CD14-positive monocyte (primary cell): Measurements from ENCODE around the gene RFK. TPM values are rescaled to one million over a fixed set of nuclear protein-coding genes. Genes with fewer than 3 reads are reported as not detected.

Source experiments
- DNase-seq, 3 donors: peaks; one replicate each; pipeline ENCODE4 v3.0.0-alpha.2; 2011 to 2022
- H2AFZ ChIP-seq: 2 replicates; pipeline ENCODE4 v1.6.0; 2012; ENCODE audit warnings: mild to moderate bottlenecking, low read depth, low read length, inconsistent platforms; ENCODE audit not compliant: insufficient read depth, poor library complexity, severe bottlenecking
- H3K27ac ChIP-seq, 2 donors: 1 replicate in 1 of 2; 2 replicates in 1 of 2; pipeline ENCODE4 v1.5.1; 2012 to 2013; ENCODE audit warnings: low read length in 2 of 2, control low read depth in 1 of 2, inconsistent platforms in 1 of 2, low read depth in 1 of 2, mild to moderate bottlenecking in 1 of 2
- H3K27me3 ChIP-seq, 2 donors: one replicate each; pipeline versions ENCODE4 v1.6.0 to v1.6.1; 2011 to 2013; ENCODE audit warnings: low read length in 2 of 2; ENCODE audit not compliant: control insufficient read depth in 2 of 2, insufficient read depth in 2 of 2
- H3K36me3 ChIP-seq, 2 donors: replicated peaks in 1 of 2; 1 replicate in 1 of 2; 2 replicates in 1 of 2; pipeline versions ENCODE4 v1.5.1 to v1.6.1; 2012 to 2013; ENCODE audit warnings: low read length in 2 of 2, control low read depth in 1 of 2, inconsistent platforms in 1 of 2, mild to moderate bottlenecking in 1 of 2; ENCODE audit not compliant: insufficient read depth in 2 of 2, control insufficient read depth in 1 of 2
- H3K4me1 ChIP-seq, 2 donors: 1 replicate in 1 of 2; 2 replicates in 1 of 2; pipeline versions ENCODE4 v1.5.1 to v1.6.1; 2012 to 2013; ENCODE audit warnings: low read length in 2 of 2, control low read depth in 1 of 2, inconsistent platforms in 1 of 2, mild to moderate bottlenecking in 1 of 2, moderate library complexity in 1 of 2; ENCODE audit not compliant: insufficient read depth in 2 of 2, control insufficient read depth in 1 of 2
- H3K4me2 ChIP-seq: replicated peaks from 2 replicates; pipeline ENCODE3; 2012; ENCODE audit warnings: low read length, moderate library complexity, mild to moderate bottlenecking; ENCODE audit not compliant: poor library complexity, severe bottlenecking; ENCODE audit errors: extremely low read depth
- H3K4me3 ChIP-seq, 3 experiments: fragments of 200-600 bp in 1 of 3; sonication (generic) in 1 of 3; replicated peaks in 1 of 3; 1 replicate in 2 of 3; 2 replicates in 1 of 3; pipeline ENCODE4 v1.5.1; 2011 to 2013; ENCODE audit warnings: low read length in 3 of 3, mild to moderate bottlenecking in 3 of 3, control low read depth in 2 of 3, low read depth in 2 of 3, inconsistent platforms in 1 of 3, moderate library complexity in 1 of 3
- H3K79me2 ChIP-seq: 2 replicates; pipeline ENCODE4 v1.6.0; 2012; ENCODE audit warnings: mild to moderate bottlenecking, control low read depth, inconsistent platforms, low read length, moderate library complexity; ENCODE audit not compliant: insufficient read depth
- H3K9ac ChIP-seq: 2 replicates; pipeline ENCODE4 v1.6.0; 2017; ENCODE audit warnings: low read length, mild to moderate bottlenecking; ENCODE audit not compliant: insufficient read depth, poor library complexity, severe bottlenecking
- H3K9me3 ChIP-seq, 2 donors: replicated peaks in 1 of 2; 1 replicate in 1 of 2; 2 replicates in 1 of 2; pipeline versions ENCODE4 v1.5.1 to v1.6.1; 2012 to 2013; ENCODE audit warnings: low read length in 2 of 2, control low read depth in 1 of 2; ENCODE audit not compliant: control insufficient read depth in 1 of 2, insufficient read depth in 1 of 2
- H4K20me1 ChIP-seq: 2 replicates; pipeline ENCODE4 v1.6.0; 2012; ENCODE audit warnings: mild to moderate bottlenecking, low read length, control low read depth, moderate library complexity; ENCODE audit not compliant: insufficient read depth
- H3K27ac Mint-ChIP-seq, 7 donors: one replicate each; pipeline ENCODE4 v1.8.0; 2020; ENCODE audit warnings: mild to moderate bottlenecking in 7 of 7, mixed read lengths in 7 of 7, moderate library complexity in 6 of 7, inconsistent platforms in 2 of 7
- H3K27me3 Mint-ChIP-seq, 3 donors: one replicate each; pipeline ENCODE4 v1.8.0; 2021 to 2022; ENCODE audit warnings: low read depth in 3 of 3, mild to moderate bottlenecking in 3 of 3, mixed read lengths in 3 of 3, moderate library complexity in 3 of 3, inconsistent platforms in 1 of 3
- H3K36me3 Mint-ChIP-seq, 2 donors: one replicate each; pipeline ENCODE4 v1.8.0; 2020; ENCODE audit warnings: mixed read lengths in 2 of 2, inconsistent platforms in 1 of 2, mild to moderate bottlenecking in 1 of 2
- H3K4me1 Mint-ChIP-seq: one replicate; pipeline ENCODE4 v1.8.0; 2020; ENCODE audit warnings: mild to moderate bottlenecking, mixed read lengths
- H3K4me3 Mint-ChIP-seq, 2 donors: one replicate each; pipeline ENCODE4 v1.8.0; 2020; ENCODE audit warnings: mild to moderate bottlenecking in 2 of 2, mixed read lengths in 2 of 2, moderate library complexity in 1 of 2
- H3K9me3 Mint-ChIP-seq, 7 donors: one replicate each; pipeline ENCODE4 v1.8.0; 2020 to 2022; ENCODE audit warnings: mixed read lengths in 7 of 7, mild to moderate bottlenecking in 6 of 7, moderate library complexity in 6 of 7, inconsistent platforms in 2 of 7
- CTCF ChIP-seq: fragments of 200-600 bp; IDR thresholded peaks from one replicate; pipeline ENCODE4 v1.8.0; 2022; ENCODE audit warnings: antibody characterized with exemption, mild to moderate bottlenecking
- WGBS: methylation state at CpG from one replicate; pipeline ENCODE4 v1.1.5; 2013; ENCODE audit warnings: missing lambda C conversion rate; ENCODE audit not compliant: insufficient coverage; 5-methylcytosine and 5-hydroxymethylcytosine counted together
- intact Hi-C, 2 donors: fragments of 100-400 bp; cut with micrococcal nuclease; formaldehyde crosslinking; loops; one replicate each; pipeline versions ENCODE4 v1.15.0 to v1.15.1; 2023
- polyA plus RNA-seq, 3 donors: library from polyadenylated mRNA; depleted of rRNA in 1 of 3; unstranded in 2 of 3; stranded (reverse) in 1 of 3; fragments of 300-500 nt in 2 of 3; fragments of >200 nt in 1 of 3; fragmentation: Illumina TruSeq in 2 of 3; gene quantifications; 1 replicate in 2 of 3; 2 replicates in 1 of 3; pipeline ENCODE4 v1.2.3, GENCODE V29; 2012 to 2021

Gene RFK
- polyA plus RNA-seq, 3 donors, result 5.9 to 46.6 (median 44.4) TPM

- 100% methylated on average over 1 of the region's 4 CpGs for WGBS
- H3K79me2 ChIP-seq, result no peaks in the 10 kb centered on the region
- H3K9me3 Mint-ChIP-seq, result peaks cover 0 to 3% (median 0%) of the 10 kb centered on the region in 7 donors
- H3K36me3 ChIP-seq, result no peaks in the 10 kb centered on the region
- intact Hi-C loops, result no loop called here
- no peak for TF ChIP-seq CTCF
- no peak overlapping the region for H3K27ac Mint-ChIP-seq
- no peak overlapping the region for H3K4me3 Mint-ChIP-seq
- H3K4me1 ChIP-seq, result no peaks in the 10 kb centered on the region
- no peak overlapping the region for H3K9ac ChIP-seq
- H4K20me1 ChIP-seq, result no peaks in the 10 kb centered on the region
- H3K36me3 Mint-ChIP-seq, result no peaks in the 10 kb centered on the region
- peaks cover 7% of the 10 kb centered on the region for H3K4me1 Mint-ChIP-seq
- H2AFZ ChIP-seq, result no peak overlapping the region
- H3K27me3 Mint-ChIP-seq, result peaks cover 0 to 2% (median 0%) of the 10 kb centered on the region in 3 donors
- no peak overlapping the region for H3K4me3 ChIP-seq
- no peak overlapping the region for H3K27ac ChIP-seq
- no peak for DNase-seq
- no peaks in the 10 kb centered on the region for H3K9me3 ChIP-seq
- H3K4me2 ChIP-seq, result no peak overlapping the region
- H3K27me3 ChIP-seq, result no peaks in the 10 kb centered on the region
Observed at GRCh38 chr9:76424491-76424890, 30.3 kb upstream of the RFK start.

GRCh38 chr9:76423216-76424177 lies 29.3 kb upstream of the RFK start:
- Histone ChIP-seq H3K27me3 (no peaks in the 10 kb centered on the region), H3K9ac (no peak overlapping the region), H4K20me1 (no peaks in the 10 kb centered on the region), H3K4me3 (no peak overlapping the region), H3K9me3 (no peaks in the 10 kb centered on the region), H3K27ac (no peak overlapping the region), H3K4me1 (no peaks in the 10 kb centered on the region), H3K4me2 (no peak overlapping the region), H3K36me3 (no peaks in the 10 kb centered on the region), H2AFZ (no peak overlapping the region), H3K79me2 (no peaks in the 10 kb centered on the region)
- H3K4me1 Mint-ChIP-seq, result peaks cover 7% of the 10 kb centered on the region
- WGBS, result no CpG with 5 or more reads among the region's 2 CpGs
- DNase-seq, result no peak
- intact Hi-C loops, result no loop called here
- H3K9me3 Mint-ChIP-seq, result peaks cover 0 to 3% (median 0%) of the 10 kb centered on the region in 7 donors
- no peaks in the 10 kb centered on the region for H3K36me3 Mint-ChIP-seq
- no peak overlapping the region for H3K4me3 Mint-ChIP-seq
- peaks cover 0 to 5% (median 0%) of the 10 kb centered on the region in 3 donors for H3K27me3 Mint-ChIP-seq
- no peak for TF ChIP-seq CTCF
- no peak overlapping the region for H3K27ac Mint-ChIP-seq
